Panc1 (cell line): Measurements from ENCODE around the gene SLC6A11. TPM values are rescaled to one million over a fixed set of nuclear protein-coding genes. Genes with fewer than 3 reads are reported as not detected.

ENCODE experiments used
- ATAC-seq: fragments of 200-7000 bp; cut with Tn5 transposase; 2 replicates; pipeline ENCODE4 v1.9.1; 2020; ENCODE audit warnings: mild to moderate bottlenecking, moderate library complexity
- BruUV-seq: library from RNA; stranded (reverse); fragments of 400-500 nt; replicated peaks from 2 replicates; lab custom pipeline; 2021; lab: Mats Ljungman, UMichigan
- CTCF ChIA-PET: fragments of 300-600 bp; sonication (Branson Sonifier 250); formaldehyde crosslinking; loops from one replicate; lab custom pipeline; 2022; ENCODE audit warnings: antibody characterized with exemption; lab: Charles Lee
- POLR2A ChIA-PET: fragments of 300-600 bp; sonication (Branson Sonifier 250); formaldehyde crosslinking; loops from one replicate; lab custom pipeline; 2022; ENCODE audit warnings: antibody characterized with exemption; lab: Charles Lee
- DNase-seq: peaks from one replicate; pipeline ENCODE4 v3.0.0-alpha.2; 2010; ENCODE audit warnings: low read depth, low spot score
- H3K27ac ChIP-seq: 2 replicates; pipeline ENCODE4 v1.5.1; 2011; ENCODE audit warnings: mild to moderate bottlenecking, low read length, inconsistent platforms
- H3K27me3 ChIP-seq: fragments of 200-500 bp; sonication (Bioruptor generic); 2 replicates; pipeline ENCODE4 v1.6.0; 2014; ENCODE audit warnings: low read length, inconsistent platforms; ENCODE audit not compliant: control insufficient read depth, insufficient read depth
- H3K36me3 ChIP-seq: fragments of 200-500 bp; sonication (Bioruptor generic); 2 replicates; pipeline ENCODE4 v1.5.1; 2014; ENCODE audit warnings: inconsistent platforms, mild to moderate bottlenecking, low read length, moderate library complexity; ENCODE audit not compliant: control insufficient read depth, insufficient read depth
- H3K4me1 ChIP-seq: 2 replicates; pipeline ENCODE4 v1.5.1; 2011; ENCODE audit warnings: inconsistent platforms, mild to moderate bottlenecking, low read length, moderate library complexity; ENCODE audit not compliant: control insufficient read depth, insufficient read depth
- H3K4me3 ChIP-seq, 2 experiments: 2 replicates each; pipeline ENCODE4 v1.5.1; 2011 to 2012; ENCODE audit warnings: low read depth in 2 of 2, low read length in 2 of 2, mild to moderate bottlenecking in 2 of 2, inconsistent platforms in 1 of 2, moderate library complexity in 1 of 2
- H3K9me3 ChIP-seq: fragments of 200-500 bp; sonication (Bioruptor generic); 2 replicates; pipeline ENCODE4 v1.5.1; 2014; ENCODE audit warnings: low read depth, mild to moderate bottlenecking, inconsistent platforms, low read length, moderate library complexity; ENCODE audit not compliant: control insufficient read depth, insufficient read depth
- POLR2AphosphoS5 ChIP-seq: IDR thresholded peaks from 2 replicates; pipeline ENCODE4 v1.6.1; 2012; ENCODE audit warnings: mild to moderate bottlenecking, low read depth, low read length, moderate library complexity
- SIN3A ChIP-seq: IDR thresholded peaks from 2 replicates; pipeline ENCODE4 v1.6.1; 2012; ENCODE audit warnings: low read depth, mild to moderate bottlenecking, low read length, moderate library complexity, borderline replicate concordance; ENCODE audit not compliant: insufficient read depth
- TCF7L2 ChIP-seq: IDR thresholded peaks from 2 replicates; pipeline ENCODE4 v1.6.1; 2011; ENCODE audit warnings: mild to moderate bottlenecking, low read depth, low read length, inconsistent platforms
- in situ Hi-C: cut with HindIII; loops from 2 replicates; pipeline ENCODE4 v1.10.0; 2016; ENCODE audit warnings: low sequenced_read_pairs, low pct_unique_long_range_greater_than_20kb
- intact Hi-C: fragments of 100-400 bp; cut with micrococcal nuclease; formaldehyde crosslinking; loops from one replicate; pipeline ENCODE4 v1.10.0; 2022; ENCODE audit not compliant: unreplicated experiment
- total RNA-seq: library from RNA; stranded (reverse); gene quantifications from one replicate; pipeline ENCODE4 v1.2.1, GENCODE V29; 2021; ENCODE audit not compliant: unreplicated experiment
- TF ChIP-seq, protein P1 (sequence below): fragments of 450-650 bp; IDR thresholded peaks from 2 replicates; pipeline ENCODE4 v1.5.1; 2017; ENCODE audit warnings: mild to moderate bottlenecking
- TF ChIP-seq, protein P2 (sequence below), 2 experiments: IDR thresholded peaks; 2 replicates each; pipeline ENCODE4 v1.6.1; 2011 to 2012; ENCODE audit warnings: low read depth in 2 of 2, control low read depth in 1 of 2, low read length in 1 of 2, mild to moderate bottlenecking in 1 of 2, moderate library complexity in 1 of 2; ENCODE audit not compliant: insufficient read depth in 1 of 2

The SLC6A11 gene
- total RNA-seq, 1 experiment from 2014 or later, result not detected

DNA sequence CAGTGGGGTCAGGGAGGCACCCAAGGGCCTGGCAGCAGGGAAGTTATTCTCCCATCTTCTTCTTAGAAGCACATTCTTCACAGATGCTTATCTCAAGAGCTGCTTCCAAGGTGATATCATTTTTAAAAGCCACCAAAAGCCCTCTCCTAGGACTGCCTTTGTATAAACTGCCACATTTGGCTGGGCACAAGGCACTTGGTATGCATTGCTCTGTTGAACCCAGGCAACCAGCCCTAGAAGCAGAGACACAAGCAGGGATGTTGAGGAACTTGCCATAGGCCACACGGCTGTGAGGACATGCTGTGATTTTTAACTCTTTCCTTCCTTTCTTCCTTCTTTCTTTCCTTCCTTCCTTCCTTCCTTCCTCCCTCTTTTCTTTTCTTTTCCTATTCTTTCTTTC lies 169.2 kb downstream of the SLC6A11 start:
- intact Hi-C loops, result no loop called here
- DNase-seq (no peak), ATAC-seq (no peak)
- Histone ChIP-seq H3K27ac (no peak overlapping the region), H3K4me3 (no peak overlapping the region), H3K27me3 (peaks cover 6% of the 10 kb centered on the region), H3K36me3 (no peaks in the 10 kb centered on the region), H3K9me3 (no peaks in the 10 kb centered on the region), H3K4me1 (no peaks in the 10 kb centered on the region)
- TF ChIP-seq, protein P1, sequence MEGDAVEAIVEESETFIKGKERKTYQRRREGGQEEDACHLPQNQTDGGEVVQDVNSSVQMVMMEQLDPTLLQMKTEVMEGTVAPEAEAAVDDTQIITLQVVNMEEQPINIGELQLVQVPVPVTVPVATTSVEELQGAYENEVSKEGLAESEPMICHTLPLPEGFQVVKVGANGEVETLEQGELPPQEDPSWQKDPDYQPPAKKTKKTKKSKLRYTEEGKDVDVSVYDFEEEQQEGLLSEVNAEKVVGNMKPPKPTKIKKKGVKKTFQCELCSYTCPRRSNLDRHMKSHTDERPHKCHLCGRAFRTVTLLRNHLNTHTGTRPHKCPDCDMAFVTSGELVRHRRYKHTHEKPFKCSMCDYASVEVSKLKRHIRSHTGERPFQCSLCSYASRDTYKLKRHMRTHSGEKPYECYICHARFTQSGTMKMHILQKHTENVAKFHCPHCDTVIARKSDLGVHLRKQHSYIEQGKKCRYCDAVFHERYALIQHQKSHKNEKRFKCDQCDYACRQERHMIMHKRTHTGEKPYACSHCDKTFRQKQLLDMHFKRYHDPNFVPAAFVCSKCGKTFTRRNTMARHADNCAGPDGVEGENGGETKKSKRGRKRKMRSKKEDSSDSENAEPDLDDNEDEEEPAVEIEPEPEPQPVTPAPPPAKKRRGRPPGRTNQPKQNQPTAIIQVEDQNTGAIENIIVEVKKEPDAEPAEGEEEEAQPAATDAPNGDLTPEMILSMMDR, result no peak
- CTCF ChIA-PET, result no interaction called here
- POLR2A ChIA-PET, result no interaction called here
- BruUV-seq, result no TSS peak
- in situ Hi-C loops, result no loop called here

DNA sequence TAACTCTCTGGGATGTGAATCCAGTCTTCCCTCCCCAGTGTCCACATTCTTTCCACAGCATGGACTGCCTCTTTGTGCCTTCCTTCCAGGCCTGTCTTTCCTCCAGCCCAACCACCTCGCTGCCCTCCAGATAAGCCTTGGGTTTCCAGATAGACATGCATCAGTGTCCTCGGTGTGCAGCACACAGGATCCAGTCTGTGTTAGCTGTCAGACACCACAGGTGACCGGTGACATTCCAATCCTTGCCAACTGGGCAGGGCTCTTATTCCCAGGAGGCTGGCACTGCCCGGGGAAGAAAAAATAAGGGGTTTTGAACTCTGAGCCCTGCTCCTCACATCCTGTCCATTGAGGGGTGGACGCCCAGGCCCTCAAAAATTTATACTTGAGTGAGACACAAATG lies 170.6 kb downstream of the SLC6A11 start:
- Histone ChIP-seq H3K27ac (no peak overlapping the region), H3K36me3 (no peaks in the 10 kb centered on the region), H3K27me3 (peaks cover 7% of the 10 kb centered on the region), H3K9me3 (no peaks in the 10 kb centered on the region), H3K4me3 (no peak overlapping the region), H3K4me1 (no peaks in the 10 kb centered on the region)
- DNase-seq (no peak), ATAC-seq (no peak)
- TF ChIP-seq TCF7L2 (no peak), SIN3A (no peak), POLR2AphosphoS5 (no peak)
- TF ChIP-seq, protein P2, sequence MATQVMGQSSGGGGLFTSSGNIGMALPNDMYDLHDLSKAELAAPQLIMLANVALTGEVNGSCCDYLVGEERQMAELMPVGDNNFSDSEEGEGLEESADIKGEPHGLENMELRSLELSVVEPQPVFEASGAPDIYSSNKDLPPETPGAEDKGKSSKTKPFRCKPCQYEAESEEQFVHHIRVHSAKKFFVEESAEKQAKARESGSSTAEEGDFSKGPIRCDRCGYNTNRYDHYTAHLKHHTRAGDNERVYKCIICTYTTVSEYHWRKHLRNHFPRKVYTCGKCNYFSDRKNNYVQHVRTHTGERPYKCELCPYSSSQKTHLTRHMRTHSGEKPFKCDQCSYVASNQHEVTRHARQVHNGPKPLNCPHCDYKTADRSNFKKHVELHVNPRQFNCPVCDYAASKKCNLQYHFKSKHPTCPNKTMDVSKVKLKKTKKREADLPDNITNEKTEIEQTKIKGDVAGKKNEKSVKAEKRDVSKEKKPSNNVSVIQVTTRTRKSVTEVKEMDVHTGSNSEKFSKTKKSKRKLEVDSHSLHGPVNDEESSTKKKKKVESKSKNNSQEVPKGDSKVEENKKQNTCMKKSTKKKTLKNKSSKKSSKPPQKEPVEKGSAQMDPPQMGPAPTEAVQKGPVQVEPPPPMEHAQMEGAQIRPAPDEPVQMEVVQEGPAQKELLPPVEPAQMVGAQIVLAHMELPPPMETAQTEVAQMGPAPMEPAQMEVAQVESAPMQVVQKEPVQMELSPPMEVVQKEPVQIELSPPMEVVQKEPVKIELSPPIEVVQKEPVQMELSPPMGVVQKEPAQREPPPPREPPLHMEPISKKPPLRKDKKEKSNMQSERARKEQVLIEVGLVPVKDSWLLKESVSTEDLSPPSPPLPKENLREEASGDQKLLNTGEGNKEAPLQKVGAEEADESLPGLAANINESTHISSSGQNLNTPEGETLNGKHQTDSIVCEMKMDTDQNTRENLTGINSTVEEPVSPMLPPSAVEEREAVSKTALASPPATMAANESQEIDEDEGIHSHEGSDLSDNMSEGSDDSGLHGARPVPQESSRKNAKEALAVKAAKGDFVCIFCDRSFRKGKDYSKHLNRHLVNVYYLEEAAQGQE (IDR thresholded peaks at IDR 0.05; ENCODE audit: insufficient read depth in 1 of 2, low read depth in 2 of 2, low read length in 1 of 2), result no peak
- TF ChIP-seq, protein P1, result no peak
- in situ Hi-C loops (no loop called here), intact Hi-C loops (no loop called here)
- POLR2A ChIA-PET, result no interaction called here
- BruUV-seq, result no TSS peak
- CTCF ChIA-PET, result interaction anchor here (1.3 kb wide), 1 partner anchor 21 kb away, joined by 4 read pairs; no protein-coding TSS in a partner anchor
